IPS DF 6.9 (cell line): ENCODE measurements around the gene UBQLN1.

Experiments used
- DNase-seq: peaks from one replicate; pipeline ENCODE4 v3.0.0-alpha.2; 2013; ENCODE audit warnings: low read depth, low spot score
- H3K27ac ChIP-seq: one replicate; pipeline ENCODE4 v1.5.1; 2013; ENCODE audit warnings: low read length, control low read depth
- H3K27me3 ChIP-seq: 2 replicates; pipeline ENCODE4 v1.6.1; 2013; ENCODE audit warnings: mild to moderate bottlenecking, low read length; ENCODE audit not compliant: control insufficient read depth, insufficient read depth
- H3K36me3 ChIP-seq: 2 replicates; pipeline ENCODE4 v1.6.1; 2013; ENCODE audit warnings: low read length; ENCODE audit not compliant: control insufficient read depth, insufficient read depth
- H3K4me1 ChIP-seq: 2 replicates; pipeline ENCODE4 v1.6.1; 2013; ENCODE audit warnings: low read length; ENCODE audit not compliant: control insufficient read depth, insufficient read depth
- H3K4me3 ChIP-seq: 2 replicates; pipeline ENCODE4 v1.5.1; 2013; ENCODE audit warnings: mild to moderate bottlenecking, low read length
- H3K9me3 ChIP-seq: 2 replicates; pipeline ENCODE4 v1.6.1; 2013; ENCODE audit warnings: low read length, inconsistent platforms; ENCODE audit not compliant: control insufficient read depth, insufficient read depth
- WGBS: extraction: QIAGEN DNeasy Blood & Tissue Kit; methylation state at CpG from one replicate; pipeline ENCODE4 v1.1.7; 2013; ENCODE audit warnings: mixed read lengths, missing lambda C conversion rate; ENCODE audit not compliant: insufficient read length, insufficient coverage; 5-methylcytosine and 5-hydroxymethylcytosine counted together

UBQLN1 gene

GRCh38 chr9:83656952-83657351 is 50.8 kb downstream of the UBQLN1 start:
- WGBS: no CpG with 5 or more reads among the region's 6 CpGs
- Histone ChIP-seq H3K36me3 (peaks cover 5% of the 10 kb centered on the region; the same call in 1 of the 2 replicates), H3K4me1 (no peaks in the 10 kb centered on the region), H3K27ac (no peak overlapping the region), H3K9me3 (no peaks in the 10 kb centered on the region), H3K4me3 (no peak overlapping the region), H3K27me3 (no peaks in the 10 kb centered on the region)
- no peak for DNase-seq

DNA sequence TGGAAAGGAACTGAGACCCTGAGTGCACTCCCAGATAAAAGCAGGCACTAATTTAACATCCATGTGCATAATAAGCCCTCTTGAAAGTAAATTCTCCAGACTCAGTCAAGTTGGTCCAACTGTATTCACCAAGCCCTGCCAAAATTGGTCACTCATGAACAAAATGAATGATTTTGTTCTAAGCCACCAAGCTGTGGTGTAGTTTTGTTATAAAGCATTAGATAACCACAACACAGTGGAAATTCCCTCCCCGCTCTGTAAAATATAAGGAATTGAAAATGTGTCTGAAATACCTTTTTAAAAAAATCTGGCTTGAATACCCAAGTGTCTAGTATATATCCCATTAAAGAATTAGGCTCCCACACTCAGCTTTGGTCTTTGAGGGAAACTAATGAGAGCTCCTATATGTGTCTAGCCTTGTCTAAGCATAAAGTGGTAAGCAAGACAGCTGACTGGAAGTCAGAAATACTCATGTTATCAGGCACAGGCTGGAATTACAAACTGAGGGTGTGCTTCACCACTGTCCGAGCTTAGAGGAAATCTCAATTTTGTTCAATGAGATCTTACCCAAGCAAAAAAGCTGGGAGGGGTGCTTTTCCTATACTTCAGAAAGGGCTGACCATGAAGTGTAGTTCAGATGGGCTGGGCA is 51.6 kb downstream of the UBQLN1 start:
- DNase-seq: no peak
- H3K4me1 ChIP-seq: no peaks in the 10 kb centered on the region
- peaks cover 5% of the 10 kb centered on the region; the same call in 1 of the 2 replicates for H3K36me3 ChIP-seq
- no peak overlapping the region for H3K4me3 ChIP-seq
- H3K27me3 ChIP-seq: no peaks in the 10 kb centered on the region
- H3K27ac ChIP-seq: no peak overlapping the region
- no CpG with 5 or more reads among the region's 2 CpGs for WGBS
- no peaks in the 10 kb centered on the region for H3K9me3 ChIP-seq

GRCh38 chr9:83655433-83655832 is 52.3 kb downstream of the UBQLN1 start:
- Histone ChIP-seq H3K27ac (no peak overlapping the region), H3K36me3 (peaks cover 2% of the 10 kb centered on the region; the same call in 1 of the 2 replicates), H3K27me3 (no peaks in the 10 kb centered on the region), H3K4me1 (no peaks in the 10 kb centered on the region), H3K9me3 (no peaks in the 10 kb centered on the region), H3K4me3 (no peak overlapping the region)
- no peak for DNase-seq
- WGBS: no CpG with 5 or more reads among the region's 1 CpG

GRCh38 chr9:83652433-83652832 is 55.3 kb downstream of the UBQLN1 start:
- Histone ChIP-seq H3K36me3 (peaks cover 2% of the 10 kb centered on the region; the same call in 1 of the 2 replicates), H3K27ac (no peak overlapping the region), H3K4me3 (no peak overlapping the region), H3K4me1 (no peaks in the 10 kb centered on the region), H3K9me3 (no peaks in the 10 kb centered on the region), H3K27me3 (no peaks in the 10 kb centered on the region)
- no CpG with 5 or more reads among the region's 1 CpG for WGBS
- no peak for DNase-seq

- H3K4me1 ChIP-seq: no peaks in the 10 kb centered on the region
- no CpG with 5 or more reads among the region's 2 CpGs for WGBS
- DNase-seq: no peak
- peaks cover 2% of the 10 kb centered on the region; the same call in 1 of the 2 replicates for H3K36me3 ChIP-seq
- no peak overlapping the region for H3K27ac ChIP-seq
- H3K27me3 ChIP-seq: no peaks in the 10 kb centered on the region
- H3K4me3 ChIP-seq: no peak overlapping the region
- no peaks in the 10 kb centered on the region for H3K9me3 ChIP-seq
Observed at GRCh38 chr9:83651558-83651957, 56.2 kb downstream of the UBQLN1 start.

- Histone ChIP-seq H3K9me3 (no peaks in the 10 kb centered on the region), H3K4me3 (no peak overlapping the region), H3K4me1 (no peaks in the 10 kb centered on the region), H3K27me3 (no peaks in the 10 kb centered on the region), H3K27ac (no peak overlapping the region), H3K36me3 (no peaks in the 10 kb centered on the region; the same call in 1 of the 2 replicates)
- no peak for DNase-seq
- WGBS: no CpG with 5 or more reads among the region's 4 CpGs
Observed at GRCh38 chr9:83649515-83649914, 58.2 kb downstream of the UBQLN1 start.

GRCh38 chr9:83649080-83649479 is 58.7 kb downstream of the UBQLN1 start:
- H3K27me3 ChIP-seq: no peaks in the 10 kb centered on the region
- no CpG with 5 or more reads among the region's 8 CpGs for WGBS
- H3K36me3 ChIP-seq: no peaks in the 10 kb centered on the region; the same call in 1 of the 2 replicates
- peak; percentile 68 for DNase-seq
- H3K4me3 ChIP-seq: no peak overlapping the region
- no peak overlapping the region for H3K27ac ChIP-seq
- H3K9me3 ChIP-seq: no peaks in the 10 kb centered on the region
- H3K4me1 ChIP-seq: no peaks in the 10 kb centered on the region

- no peak overlapping the region for H3K27ac ChIP-seq
- no peaks in the 10 kb centered on the region; the same call in 1 of the 2 replicates for H3K36me3 ChIP-seq
- H3K4me1 ChIP-seq: no peaks in the 10 kb centered on the region
- H3K27me3 ChIP-seq: no peaks in the 10 kb centered on the region
- no peak overlapping the region for H3K4me3 ChIP-seq
- WGBS: no CpG with 5 or more reads among the region's 8 CpGs
- H3K9me3 ChIP-seq: no peaks in the 10 kb centered on the region
- no peak for DNase-seq
Observed at GRCh38 chr9:83646500-83647239, 61.1 kb downstream of the UBQLN1 start.

- Histone ChIP-seq H3K27ac (no peak overlapping the region), H3K36me3 (no peaks in the 10 kb centered on the region), H3K27me3 (no peaks in the 10 kb centered on the region), H3K9me3 (no peaks in the 10 kb centered on the region), H3K4me3 (no peak overlapping the region), H3K4me1 (no peaks in the 10 kb centered on the region)
- no CpG with 5 or more reads among the region's 4 CpGs for WGBS
- no peak for DNase-seq
Observed at GRCh38 chr9:83642793-83643192, 65.0 kb downstream of the UBQLN1 start.

GRCh38 chr9:83639266-83639665 is 68.5 kb downstream of the UBQLN1 start:
- H3K4me3 ChIP-seq: no peak overlapping the region
- WGBS: no CpG with 5 or more reads among the region's 1 CpG

More at GRCh38 chr9:83639266-83639665, 68.5 kb downstream of the UBQLN1 start:
- Histone ChIP-seq H3K27ac (no peak overlapping the region), H3K36me3 (no peaks in the 10 kb centered on the region), H3K9me3 (no peaks in the 10 kb centered on the region), H3K27me3 (no peaks in the 10 kb centered on the region), H3K4me1 (no peaks in the 10 kb centered on the region)
- no peak for DNase-seq
